Measurements from ENCODE around the gene CYP39A1.

CYP39A1 gene

GRCh38 chr6:46505693-46506512, 146.7 kb downstream of the CYP39A1 start:
- Histone ChIP-seq H3K9ac (ENCODE audit: low read depth, low read length) (no peak overlapping the region), H3K27me3 (ENCODE audit: control insufficient read depth, insufficient read depth, low read length) (no peaks in the 10 kb centered on the region), H3K9me3 (ENCODE audit: control insufficient read depth, insufficient read depth, low read length) (no peaks in the 10 kb centered on the region), H3K36me3 (ENCODE audit: control insufficient read depth, insufficient read depth, low read length) (no peaks in the 10 kb centered on the region), H3K4me3 (ENCODE audit: low read depth, low read length) (no peak overlapping the region), H3K4me1 (ENCODE audit: control insufficient read depth, insufficient read depth, low read length) (no peaks in the 10 kb centered on the region)

DNA sequence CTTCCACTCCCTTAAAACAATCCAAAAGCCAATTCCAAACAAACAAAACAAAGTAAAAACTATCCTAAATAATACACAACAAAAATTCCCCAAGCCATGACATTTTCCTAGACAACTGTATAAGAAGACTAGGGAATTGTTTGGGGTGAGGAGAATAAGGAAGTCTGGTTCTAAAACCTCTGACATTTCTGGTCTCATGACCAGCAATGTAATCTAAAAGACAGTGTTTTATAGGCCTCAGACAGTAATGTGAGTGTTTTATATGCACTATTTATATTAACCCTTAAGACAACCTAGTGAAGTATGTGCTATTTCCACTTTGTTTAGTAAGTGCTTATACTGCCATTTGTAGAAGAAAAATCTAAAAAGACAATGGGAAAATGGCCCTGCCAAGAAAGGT, 148.4 kb downstream of the CYP39A1 start:
- Histone ChIP-seq H3K4me3 (ENCODE audit: low read depth, low read length) (no peak overlapping the region), H3K4me1 (ENCODE audit: control insufficient read depth, insufficient read depth, low read length) (no peaks in the 10 kb centered on the region), H3K27me3 (ENCODE audit: control insufficient read depth, insufficient read depth, low read length) (no peaks in the 10 kb centered on the region), H3K9me3 (ENCODE audit: control insufficient read depth, insufficient read depth, low read length) (no peaks in the 10 kb centered on the region), H3K9ac (ENCODE audit: low read depth, low read length) (no peak overlapping the region), H3K36me3 (ENCODE audit: control insufficient read depth, insufficient read depth, low read length) (no peaks in the 10 kb centered on the region)

- Histone ChIP-seq H3K4me1 (ENCODE audit: control insufficient read depth, insufficient read depth, low read length) (no peaks in the 10 kb centered on the region), H3K27me3 (ENCODE audit: control insufficient read depth, insufficient read depth, low read length) (no peaks in the 10 kb centered on the region), H3K36me3 (ENCODE audit: control insufficient read depth, insufficient read depth, low read length) (no peaks in the 10 kb centered on the region), H3K9ac (ENCODE audit: low read depth, low read length) (no peak overlapping the region), H3K4me3 (ENCODE audit: low read depth, low read length) (no peak overlapping the region), H3K9me3 (ENCODE audit: control insufficient read depth, insufficient read depth, low read length) (no peaks in the 10 kb centered on the region)
These were observed 150.0 kb downstream of the CYP39A1 start for GRCh38 chr6:46502486-46503119.

DNA sequence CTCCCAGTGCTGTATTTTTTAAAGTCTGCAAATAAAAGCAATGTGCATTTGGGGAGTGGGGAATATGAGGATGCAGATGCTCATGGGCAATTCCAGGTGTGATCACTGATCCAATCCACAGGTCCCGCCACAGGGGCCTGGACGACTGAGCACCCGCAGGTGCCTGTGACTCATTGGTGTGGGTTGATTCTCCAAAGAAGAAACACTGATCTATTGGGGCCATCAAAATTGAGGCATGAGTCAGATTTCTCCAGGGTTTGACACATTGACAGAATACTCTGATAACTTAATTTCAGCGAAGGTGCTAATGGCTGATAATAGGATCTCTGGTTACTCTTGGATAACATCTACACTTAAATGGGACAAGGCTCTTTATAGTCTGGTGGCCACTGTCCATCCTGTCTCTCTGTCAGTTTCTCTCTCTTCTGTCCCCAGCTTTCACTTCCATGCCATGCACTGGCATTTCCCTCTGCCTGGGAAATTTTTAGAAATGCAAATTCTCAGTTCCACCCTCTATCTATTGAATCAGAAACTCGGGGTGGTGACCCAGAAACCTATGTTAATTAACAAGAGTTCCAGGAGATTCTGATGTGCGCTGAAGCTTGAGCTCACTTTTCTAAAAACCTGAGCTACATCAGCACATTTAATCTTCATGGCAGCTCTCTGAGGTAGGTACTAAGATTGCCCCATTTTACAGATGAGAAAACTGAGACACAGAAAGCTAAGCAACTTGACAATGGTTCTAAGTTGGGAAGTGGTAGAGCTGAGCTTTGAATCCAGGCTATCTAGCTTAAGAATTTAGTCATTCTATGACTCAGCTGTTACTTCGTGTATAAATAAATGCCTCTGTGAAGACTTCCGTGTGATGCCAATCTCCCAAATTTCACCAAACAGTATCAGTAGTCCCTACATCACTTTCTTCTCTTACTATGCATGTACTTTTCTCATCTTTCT, 151.2 kb downstream of the CYP39A1 start:
- Histone ChIP-seq H3K9ac (ENCODE audit: low read depth, low read length) (no peak overlapping the region), H3K27me3 (ENCODE audit: control insufficient read depth, insufficient read depth, low read length) (no peaks in the 10 kb centered on the region), H3K9me3 (ENCODE audit: control insufficient read depth, insufficient read depth, low read length) (no peaks in the 10 kb centered on the region), H3K4me3 (ENCODE audit: low read depth, low read length) (no peak overlapping the region), H3K4me1 (ENCODE audit: control insufficient read depth, insufficient read depth, low read length) (no peaks in the 10 kb centered on the region), H3K36me3 (ENCODE audit: control insufficient read depth, insufficient read depth, low read length) (no peaks in the 10 kb centered on the region)

DNA sequence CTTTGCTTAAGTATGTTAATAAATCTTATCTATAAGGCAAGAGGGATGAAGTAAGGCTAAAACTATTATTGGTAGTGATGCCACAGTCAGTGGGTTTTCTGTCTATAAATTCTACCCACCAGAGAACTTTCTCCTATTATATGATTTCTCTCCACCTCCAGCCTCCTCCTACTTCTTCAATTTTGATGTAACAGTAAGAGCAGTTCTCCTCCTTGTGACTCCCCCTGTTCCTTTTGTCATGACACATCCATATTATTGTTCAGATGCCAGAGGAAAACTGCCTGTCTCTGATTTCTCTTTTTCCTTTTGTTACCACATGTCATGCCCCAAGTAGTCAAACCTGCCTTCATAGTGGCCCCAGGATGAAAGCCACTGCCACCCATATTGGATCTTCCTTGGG, 152.2 kb downstream of the CYP39A1 start:
- Histone ChIP-seq H3K27me3 (ENCODE audit: control insufficient read depth, insufficient read depth, low read length) (no peaks in the 10 kb centered on the region), H3K36me3 (ENCODE audit: control insufficient read depth, insufficient read depth, low read length) (no peaks in the 10 kb centered on the region), H3K9me3 (ENCODE audit: control insufficient read depth, insufficient read depth, low read length) (no peaks in the 10 kb centered on the region), H3K9ac (ENCODE audit: low read depth, low read length) (no peak overlapping the region), H3K4me1 (ENCODE audit: control insufficient read depth, insufficient read depth, low read length) (no peaks in the 10 kb centered on the region), H3K4me3 (ENCODE audit: low read depth, low read length) (no peak overlapping the region)
